GM12878 (cell line): ENCODE measurements around the gene SUPT7L. TPM values are rescaled to one million over a fixed set of nuclear protein-coding genes. Genes with fewer than 3 reads are reported as not detected.

Experiments used
- ATAC-seq: fragments of 200-7000 bp; cut with Tn5 transposase; 3 replicates; pipeline ENCODE4 v1.9.1; 2020; ENCODE audit warnings: mild to moderate bottlenecking, moderate library complexity
- BruUV-seq: library from RNA; stranded (reverse); fragments of 400-500 nt; replicated peaks from 2 replicates; lab custom pipeline; 2021; lab: Mats Ljungman, UMichigan
- CTCF ChIA-PET: fragments of 300-600 bp; sonication (Branson Sonifier 250); formaldehyde crosslinking; extraction: SDS; loops from one replicate; lab custom pipeline; 2021; ENCODE audit warnings: inconsistent platforms; lab: Yijun Ruan, JAX
- POLR2A ChIA-PET: fragments of 350-600 bp; formaldehyde crosslinking; extraction: SDS; loops from one replicate; lab custom pipeline; 2021; ENCODE audit warnings: inconsistent platforms; lab: Charles Lee
- RAD21 ChIA-PET: fragments of 300-600 bp; sonication (Branson Sonifier 250); formaldehyde crosslinking; loops from one replicate; lab custom pipeline; 2023; ENCODE audit warnings: antibody characterized with exemption; ENCODE audit not compliant: unreplicated experiment; lab: Charles Lee
- SMC1A ChIA-PET: fragments of 300-600 bp; sonication (Branson Sonifier 250); formaldehyde crosslinking; loops from one replicate; lab custom pipeline; 2023; ENCODE audit not compliant: unreplicated experiment, uncharacterized antibody; lab: Charles Lee
- DNase-seq: peaks from one replicate; pipeline ENCODE4 v3.0.0-alpha.2; 2011; ENCODE audit warnings: low read depth, low spot score
- FAIRE-seq: peaks from 3 replicates; lab custom pipeline; 2011; peaks lifted over from hg19 to GRCh38; lab: Jason Lieb, UNC
- H2AFZ ChIP-seq: 2 replicates; pipeline ENCODE4 v1.6.0; 2011; ENCODE audit warnings: low read depth, low read length, control low read depth; ENCODE audit not compliant: control insufficient read depth
- H3K27ac ChIP-seq: 2 replicates; pipeline ENCODE4 v1.5.1; 2011; ENCODE audit warnings: control low read depth; ENCODE audit not compliant: control insufficient read depth, insufficient read depth
- H3K27me3 ChIP-seq, 2 experiments: replicated peaks in 1 of 2; 2 replicates each; pipeline versions ENCODE4 v1.6.0 to v1.6.1; 2011; ENCODE audit warnings: low read length in 1 of 2; ENCODE audit not compliant: control insufficient read depth in 2 of 2, insufficient read depth in 2 of 2
- H3K36me3 ChIP-seq, 2 experiments: 2 replicates each; pipeline ENCODE4 v1.5.1; 2011; ENCODE audit warnings: low read length in 1 of 2; ENCODE audit not compliant: control insufficient read depth in 2 of 2, insufficient read depth in 2 of 2
- H3K4me1 ChIP-seq: 2 replicates; pipeline ENCODE4 v1.6.1; 2011; ENCODE audit warnings: mild to moderate bottlenecking, low read length, moderate library complexity, mixed read lengths; ENCODE audit not compliant: control insufficient read depth, insufficient read depth
- H3K4me2 ChIP-seq: 2 replicates; pipeline ENCODE4 v1.6.0; 2011; ENCODE audit warnings: control low read depth; ENCODE audit not compliant: control insufficient read depth, insufficient read depth
- H3K4me3 ChIP-seq: fragments of 200-600 bp; sonication (generic); 2 replicates; pipeline ENCODE4 v1.5.1; 2016
- H3K79me2 ChIP-seq: 2 replicates; pipeline ENCODE4 v1.6.0; 2011; ENCODE audit warnings: low read length; ENCODE audit not compliant: control insufficient read depth, insufficient read depth
- H3K9ac ChIP-seq: 2 replicates; pipeline ENCODE4 v1.8.0; 2011; ENCODE audit warnings: low read length, control low read depth, mixed read lengths; ENCODE audit not compliant: control insufficient read depth, insufficient read depth
- H3K9me3 ChIP-seq: replicated peaks from 3 replicates; pipeline ENCODE4 v1.5.1; 2011; ENCODE audit warnings: mild to moderate bottlenecking, low read length; ENCODE audit not compliant: control insufficient read depth, insufficient read depth
- H4K20me1 ChIP-seq: 2 replicates; pipeline ENCODE4 v1.6.0; 2011; ENCODE audit not compliant: control insufficient read depth, insufficient read depth
- BMI1 ChIP-seq: fragments of 450-650 bp; IDR thresholded peaks from 2 replicates; pipeline ENCODE4 v1.6.1; 2016; ENCODE audit warnings: mild to moderate bottlenecking, moderate library complexity, borderline replicate concordance
- JUND ChIP-seq: IDR thresholded peaks from 2 replicates; pipeline ENCODE4 v1.6.1; 2012; ENCODE audit warnings: low read depth, mild to moderate bottlenecking, low read length, improper control_type of control experiment, moderate library complexity
- KAT2A ChIP-seq: conservative IDR thresholded peaks from 2 replicates; pipeline ENCODE4 v1.6.1; 2011; ENCODE audit warnings: low read depth, low read length; ENCODE audit not compliant: control insufficient read depth
- MXI1 ChIP-seq: fragments of 150-350 bp; IDR thresholded peaks from 2 replicates; pipeline ENCODE4 v1.6.1; 2011; ENCODE audit warnings: low read depth, mild to moderate bottlenecking, inconsistent platforms, low read length, improper control_type of control experiment
- MYC ChIP-seq: IDR thresholded peaks from 2 replicates; pipeline ENCODE4 v1.6.1; 2011; ENCODE audit warnings: mild to moderate bottlenecking, low read length, moderate library complexity, inconsistent platforms; ENCODE audit not compliant: insufficient read depth, insufficient replicate concordance, insufficient read length, severe bottlenecking
- NFIC ChIP-seq: IDR thresholded peaks from 2 replicates; pipeline ENCODE4 v1.6.1; 2012; ENCODE audit warnings: low read depth, mild to moderate bottlenecking, inconsistent platforms, low read length, moderate library complexity
- PAX5 ChIP-seq: IDR thresholded peaks from 2 replicates; pipeline ENCODE4 v1.6.1; 2011; ENCODE audit warnings: low read depth, low read length, borderline replicate concordance
- POLR2AphosphoS2 ChIP-seq: IDR thresholded peaks from 2 replicates; pipeline ENCODE4 v1.6.1; 2011; ENCODE audit warnings: low read depth, mild to moderate bottlenecking, low read length, improper control_type of control experiment, moderate library complexity
- SUZ12 ChIP-seq: fragments of 200-600 bp; sonication (generic); IDR thresholded peaks from one replicate; pipeline ENCODE4 v1.6.1; 2018; ENCODE audit warnings: antibody characterized with exemption, mild to moderate bottlenecking; ENCODE audit not compliant: unreplicated experiment
- TARDBP ChIP-seq: IDR thresholded peaks from 2 replicates; pipeline ENCODE4 v1.6.1; 2016; ENCODE audit warnings: borderline replicate concordance
- WGBS: methylation state at CpG from one replicate; pipeline ENCODE4 v1.1.6; 2016; ENCODE audit warnings: low lambda C conversion rate; ENCODE audit not compliant: insufficient replicate concordance, insufficient coverage; ENCODE audit errors: missing lambda C conversion rate; 5-methylcytosine and 5-hydroxymethylcytosine counted together
- in situ Hi-C: fragments of 300-500 bp; cut with MboI; formaldehyde crosslinking; loops from 9 replicates; pipeline ENCODE4 v1.14.3; 2018; ENCODE audit warnings: mixed read lengths
- intact Hi-C: fragments of 100-400 bp; cut with micrococcal nuclease; formaldehyde crosslinking; loops from one replicate; pipeline ENCODE4 v1.14.2; 2022; ENCODE audit not compliant: unreplicated experiment
- polyA plus RNA-seq, 11 experiments: library from polyadenylated mRNA; depleted of rRNA in 4 of 11; unstranded in 6 of 11; stranded (reverse) in 5 of 11; fragments of >200 nt; fragmentation: Nextera tagmentation in 4 of 11; fragmentation: Illumina TruSeq in 1 of 11; extraction: Ambion mirVana in 4 of 11; extraction: Trizol in 1 of 11; gene quantifications; 1 replicate in 1 of 11; 2 replicates in 10 of 11; pipeline versions ENCODE4 v1.2.1 to v1.2.3, GENCODE V29; 2011 to 2016; ENCODE audit warnings: inconsistent platforms in 2 of 11, missing spikeins in 2 of 11, low read depth in 1 of 11
- total RNA-seq, 4 experiments: library from RNA; depleted of rRNA in 3 of 4; stranded (reverse); fragments of >200 nt in 3 of 4; fragmentation: Illumina TruSeq in 1 of 4; extraction: Trizol in 1 of 4; gene quantifications; 2 replicates each; pipeline versions ENCODE4 v1.2.1 to v1.2.3, GENCODE V29; 2013 to 2021

SUPT7L gene
- total and polyA plus RNA-seq, 10 of the 15 experiments (the other 5 are each of a cell fraction or from before 2014, with no cell fraction given): 10.2 to 43.7 (median 21.3) TPM

- RAD21 ChIA-PET: no interaction called here
- in situ Hi-C loops: no loop called here
- DNase-seq: no peak
- SMC1A ChIA-PET: interaction anchor here (0.6 kb wide), 1 partner anchor 734 kb away, joined by 3 read pairs; no protein-coding TSS in a partner anchor
- peaks cover 2 to 36% of the 10 kb centered on the region in 2 experiments for H3K36me3 ChIP-seq
- H3K4me2 ChIP-seq: no peak overlapping the region
- intact Hi-C loops: no loop called here
- H3K4me1 ChIP-seq: no peaks in the 10 kb centered on the region
- H3K4me3 ChIP-seq: no peak overlapping the region
- FAIRE-seq: no peak
- TSS peak; percentile 5 for BruUV-seq
- TF ChIP-seq POLR2AphosphoS2 (no peak), BMI1 (no peak), SUZ12 (no peak), JUND (no peak), PAX5 (no peak), NFIC (no peak), MYC (no peak), KAT2A (no peak), TARDBP (no peak), MXI1 (no peak)
- CTCF ChIA-PET: interaction anchor here (3.1 kb wide), 1 partner anchor 32 kb away, joined by 16 read pairs; no protein-coding TSS in a partner anchor
- no peak overlapping the region for H3K27ac ChIP-seq
- no peaks in the 10 kb centered on the region for H3K9me3 ChIP-seq
- H2AFZ ChIP-seq: no peak overlapping the region
- no peaks in the 10 kb centered on the region for H3K27me3 ChIP-seq
- no peak overlapping the region for H3K9ac ChIP-seq
- POLR2A ChIA-PET: no interaction called here
- no peaks in the 10 kb centered on the region for H3K79me2 ChIP-seq
- ATAC-seq: no peak
- 59% methylated on average over 4 of the region's 4 CpGs for WGBS
- no peaks in the 10 kb centered on the region for H4K20me1 ChIP-seq
Observed at GRCh38 chr2:27651056-27651455, 12.4 kb downstream of the SUPT7L start.
